GM12891 (cell line): ENCODE results near the gene SPANXA2.

Source experiments
- POLR2A ChIP-seq: IDR thresholded peaks from 2 replicates; pipeline ENCODE4 v1.6.1; 2011; ENCODE audit warnings: low read depth, low read length, control low read depth
- POLR2AphosphoS5 ChIP-seq: IDR thresholded peaks from 2 replicates; pipeline ENCODE4 v1.6.1; 2011; ENCODE audit warnings: low read depth, low read length, control low read depth
- TAF1 ChIP-seq: IDR thresholded peaks from 2 replicates; pipeline ENCODE4 v1.6.1; 2011; ENCODE audit warnings: low read depth, low read length, control low read depth

DNA sequence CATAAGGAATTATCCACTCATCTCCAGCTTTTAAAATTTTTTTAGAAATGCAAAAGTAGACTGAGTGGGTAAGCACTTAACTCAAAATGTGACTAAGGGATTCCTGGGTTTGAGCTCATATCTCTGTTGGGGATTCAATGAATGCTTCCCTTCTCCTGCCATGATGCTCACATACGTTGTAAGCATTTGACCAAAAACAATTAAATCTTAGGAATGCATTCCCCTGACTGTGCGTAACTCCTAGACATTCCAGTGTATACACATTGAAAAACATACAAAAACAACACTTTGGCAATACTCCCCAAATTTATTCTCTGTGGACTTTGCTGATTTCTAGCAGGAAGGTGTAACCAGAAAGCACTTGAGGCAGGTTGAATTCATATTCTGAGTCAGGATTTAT is 29.8 kb downstream of the SPANXA2 start:
- TF ChIP-seq POLR2A (no peak), POLR2AphosphoS5 (no peak), TAF1 (no peak)
